ENCODE measurements around the gene TMED7.
"Not testable (repeated sequence)": the region's sequence is repeated elsewhere in the genome, so short reads cannot be mapped to it uniquely, and the experiment has no call there.

Gene TMED7

GRCh38 chr5:115649541-115649940 lies 23.7 kb upstream of the TMED7 start:
- Histone ChIP-seq H3K9ac (ENCODE audit: low read length) (no peak overlapping the region), H3K9me3 (ENCODE audit: control insufficient read depth, insufficient read depth, low read depth, low read length) (no peaks in the 10 kb centered on the region), H3K27ac (ENCODE audit: low read depth, low read length) (no peak overlapping the region), H3K4me3 (ENCODE audit: low read depth, low read length) (no peak overlapping the region), H3K36me3 (ENCODE audit: control insufficient read depth, insufficient read depth, low read length) (no peaks in the 10 kb centered on the region), H3K27me3 (ENCODE audit: control insufficient read depth, insufficient read depth, low read length) (no peaks in the 10 kb centered on the region), H3K4me1 (ENCODE audit: control insufficient read depth, insufficient read depth, low read length) (no peaks in the 10 kb centered on the region)

GRCh38 chr5:115648056-115648455 lies 22.2 kb upstream of the TMED7 start:
- H3K36me3 ChIP-seq (ENCODE audit: control insufficient read depth, insufficient read depth, low read length) = no peaks in the 10 kb centered on the region
- no peak overlapping the region for H3K9ac ChIP-seq (ENCODE audit: low read length)
- H3K4me1 ChIP-seq (ENCODE audit: control insufficient read depth, insufficient read depth, low read length) = no peaks in the 10 kb centered on the region
- no peak overlapping the region for H3K4me3 ChIP-seq (ENCODE audit: low read depth, low read length)
- H3K27me3 ChIP-seq (ENCODE audit: control insufficient read depth, insufficient read depth, low read length) = no peaks in the 10 kb centered on the region
- no peaks in the 10 kb centered on the region for H3K9me3 ChIP-seq (ENCODE audit: control insufficient read depth, insufficient read depth, low read depth, low read length)
- H3K27ac ChIP-seq (ENCODE audit: low read depth, low read length) = no peak overlapping the region

- not testable (repeated sequence) for H3K4me1 ChIP-seq (ENCODE audit: control insufficient read depth, insufficient read depth, low read length); H3K27ac ChIP-seq (ENCODE audit: low read depth, low read length); H3K9ac ChIP-seq (ENCODE audit: low read length); H3K27me3 ChIP-seq (ENCODE audit: control insufficient read depth, insufficient read depth, low read length); H3K4me3 ChIP-seq (ENCODE audit: low read depth, low read length); H3K36me3 ChIP-seq (ENCODE audit: control insufficient read depth, insufficient read depth, low read length); H3K9me3 ChIP-seq (ENCODE audit: control insufficient read depth, insufficient read depth, low read depth, low read length)
These were observed 19.6 kb upstream of the TMED7 start for GRCh38 chr5:115645386-115645785.

- H3K9me3 ChIP-seq (ENCODE audit: control insufficient read depth, insufficient read depth, low read depth, low read length) = no peaks in the 10 kb centered on the region
- H3K9ac ChIP-seq (ENCODE audit: low read length) = no peak overlapping the region
- no peaks in the 10 kb centered on the region for H3K27me3 ChIP-seq (ENCODE audit: control insufficient read depth, insufficient read depth, low read length)
- H3K4me3 ChIP-seq (ENCODE audit: low read depth, low read length) = no peak overlapping the region
- no peaks in the 10 kb centered on the region for H3K4me1 ChIP-seq (ENCODE audit: control insufficient read depth, insufficient read depth, low read length)
- no peaks in the 10 kb centered on the region for H3K36me3 ChIP-seq (ENCODE audit: control insufficient read depth, insufficient read depth, low read length)
- H3K27ac ChIP-seq (ENCODE audit: low read depth, low read length) = no peak overlapping the region
These were observed 18.2 kb upstream of the TMED7 start for GRCh38 chr5:115644046-115644445.

GRCh38 chr5:115641948-115642347 lies 16.1 kb upstream of the TMED7 start:
- Histone ChIP-seq H3K36me3 (ENCODE audit: control insufficient read depth, insufficient read depth, low read length) (no peaks in the 10 kb centered on the region), H3K27ac (ENCODE audit: low read depth, low read length) (no peak overlapping the region), H3K27me3 (ENCODE audit: control insufficient read depth, insufficient read depth, low read length) (no peaks in the 10 kb centered on the region), H3K9me3 (ENCODE audit: control insufficient read depth, insufficient read depth, low read depth, low read length) (no peaks in the 10 kb centered on the region), H3K9ac (ENCODE audit: low read length) (no peak overlapping the region), H3K4me3 (ENCODE audit: low read depth, low read length) (no peak overlapping the region), H3K4me1 (ENCODE audit: control insufficient read depth, insufficient read depth, low read length) (no peaks in the 10 kb centered on the region)

- Histone ChIP-seq H3K27me3 (ENCODE audit: control insufficient read depth, insufficient read depth, low read length) (no peaks in the 10 kb centered on the region), H3K36me3 (ENCODE audit: control insufficient read depth, insufficient read depth, low read length) (no peaks in the 10 kb centered on the region), H3K4me1 (ENCODE audit: control insufficient read depth, insufficient read depth, low read length) (peaks cover 10% of the 10 kb centered on the region; the same call in 1 of the 2 replicates), H3K27ac (ENCODE audit: low read depth, low read length) (no peak overlapping the region), H3K9ac (ENCODE audit: low read length) (no peak overlapping the region), H3K4me3 (ENCODE audit: low read depth, low read length) (no peak overlapping the region), H3K9me3 (ENCODE audit: control insufficient read depth, insufficient read depth, low read depth, low read length) (no peaks in the 10 kb centered on the region)
These were observed 14.4 kb upstream of the TMED7 start for GRCh38 chr5:115640274-115640673.

GRCh38 chr5:115639377-115639776 lies 13.5 kb upstream of the TMED7 start:
- H3K4me1 ChIP-seq (ENCODE audit: control insufficient read depth, insufficient read depth, low read length) = peaks cover 13% of the 10 kb centered on the region
- no peak overlapping the region for H3K27ac ChIP-seq (ENCODE audit: low read depth, low read length)
- no peaks in the 10 kb centered on the region for H3K36me3 ChIP-seq (ENCODE audit: control insufficient read depth, insufficient read depth, low read length)
- H3K4me3 ChIP-seq (ENCODE audit: low read depth, low read length) = no peak overlapping the region
- no peak overlapping the region for H3K9ac ChIP-seq (ENCODE audit: low read length)
- no peaks in the 10 kb centered on the region for H3K27me3 ChIP-seq (ENCODE audit: control insufficient read depth, insufficient read depth, low read length)
- no peaks in the 10 kb centered on the region for H3K9me3 ChIP-seq (ENCODE audit: control insufficient read depth, insufficient read depth, low read depth, low read length)

- H3K4me1 ChIP-seq (ENCODE audit: control insufficient read depth, insufficient read depth, low read length) = peaks cover 24% of the 10 kb centered on the region
- no peaks in the 10 kb centered on the region for H3K36me3 ChIP-seq (ENCODE audit: control insufficient read depth, insufficient read depth, low read length)
- H3K4me3 ChIP-seq (ENCODE audit: low read depth, low read length) = no peak overlapping the region
- H3K9me3 ChIP-seq (ENCODE audit: control insufficient read depth, insufficient read depth, low read depth, low read length) = no peaks in the 10 kb centered on the region
- H3K27me3 ChIP-seq (ENCODE audit: control insufficient read depth, insufficient read depth, low read length) = no peaks in the 10 kb centered on the region
- H3K27ac ChIP-seq (ENCODE audit: low read depth, low read length) = no peak overlapping the region
- H3K9ac ChIP-seq (ENCODE audit: low read length) = no peak overlapping the region
These were observed 11.7 kb upstream of the TMED7 start for GRCh38 chr5:115637507-115637906.

- H3K27me3 ChIP-seq (ENCODE audit: control insufficient read depth, insufficient read depth, low read length) = no peaks in the 10 kb centered on the region
- H3K4me3 ChIP-seq (ENCODE audit: low read depth, low read length) = no peak overlapping the region
- no peaks in the 10 kb centered on the region for H3K36me3 ChIP-seq (ENCODE audit: control insufficient read depth, insufficient read depth, low read length)
- no peaks in the 10 kb centered on the region for H3K9me3 ChIP-seq (ENCODE audit: control insufficient read depth, insufficient read depth, low read depth, low read length)
- H3K27ac ChIP-seq (ENCODE audit: low read depth, low read length) = no peak overlapping the region
- peaks cover 24% of the 10 kb centered on the region for H3K4me1 ChIP-seq (ENCODE audit: control insufficient read depth, insufficient read depth, low read length)
- no peak overlapping the region for H3K9ac ChIP-seq (ENCODE audit: low read length)
These were observed 10.2 kb upstream of the TMED7 start for GRCh38 chr5:115636008-115636407.

- Histone ChIP-seq H3K36me3 (ENCODE audit: control insufficient read depth, insufficient read depth, low read length) (no peaks in the 10 kb centered on the region), H3K4me3 (ENCODE audit: low read depth, low read length) (peak overlapping the region; percentile 49), H3K9me3 (ENCODE audit: control insufficient read depth, insufficient read depth, low read depth, low read length) (no peaks in the 10 kb centered on the region), H3K27me3 (ENCODE audit: control insufficient read depth, insufficient read depth, low read length) (no peaks in the 10 kb centered on the region), H3K27ac (ENCODE audit: low read depth, low read length) (peak overlapping the region; percentile 14; the same call in 1 of the 2 replicates), H3K9ac (ENCODE audit: low read length) (peak overlapping the region; percentile 32), H3K4me1 (ENCODE audit: control insufficient read depth, insufficient read depth, low read length) (peaks cover 24% of the 10 kb centered on the region)
These were observed 8.7 kb upstream of the TMED7 start for GRCh38 chr5:115634343-115635132.

GRCh38 chr5:115629903-115630302 lies 4.1 kb upstream of the TMED7 start:
- no peaks in the 10 kb centered on the region for H3K27me3 ChIP-seq (ENCODE audit: control insufficient read depth, insufficient read depth, low read length)
- H3K4me1 ChIP-seq (ENCODE audit: control insufficient read depth, insufficient read depth, low read length) = peaks cover 12% of the 10 kb centered on the region
- no peak overlapping the region for H3K4me3 ChIP-seq (ENCODE audit: low read depth, low read length)
- H3K27ac ChIP-seq (ENCODE audit: low read depth, low read length) = no peak overlapping the region
- no peak overlapping the region for H3K9ac ChIP-seq (ENCODE audit: low read length)
- H3K36me3 ChIP-seq (ENCODE audit: control insufficient read depth, insufficient read depth, low read length) = no peaks in the 10 kb centered on the region
- no peaks in the 10 kb centered on the region for H3K9me3 ChIP-seq (ENCODE audit: control insufficient read depth, insufficient read depth, low read depth, low read length)

Measured in HUES6 (cell line).